H1 (cell line): ENCODE results near the gene MAFG. TPM values are rescaled to one million over a fixed set of nuclear protein-coding genes. Genes with fewer than 3 reads are reported as not detected.

Source experiments
- BCL11A ChIP-seq, 2 experiments: IDR thresholded peaks; one replicate each; pipeline ENCODE4 v1.6.1; 2011; ENCODE audit warnings: low read depth in 2 of 2, low read length in 2 of 2, mild to moderate bottlenecking in 2 of 2
- BRCA1 ChIP-seq: IDR thresholded peaks from 2 replicates; pipeline ENCODE4 v1.6.1; 2012; ENCODE audit warnings: low read depth, low read length, improper control_type of control experiment
- CHD1 ChIP-seq: IDR thresholded peaks from 2 replicates; pipeline ENCODE4 v1.6.1; 2012; ENCODE audit warnings: low read depth, low read length, improper control_type of control experiment
- CHD2 ChIP-seq: IDR thresholded peaks from 2 replicates; pipeline ENCODE4 v1.6.1; 2012; ENCODE audit warnings: low read length, improper control_type of control experiment
- CREB1 ChIP-seq: IDR thresholded peaks from 2 replicates; pipeline ENCODE4 v1.6.1; 2012; ENCODE audit warnings: inconsistent platforms
- EP300 ChIP-seq, 2 experiments: IDR thresholded peaks; 1 replicate in 1 of 2; 2 replicates in 1 of 2; pipeline ENCODE4 v1.6.1; 2011 to 2012; ENCODE audit warnings: low read depth in 2 of 2, low read length in 2 of 2, mild to moderate bottlenecking in 2 of 2, borderline replicate concordance in 1 of 2, inconsistent platforms in 1 of 2, moderate library complexity in 1 of 2
- HDAC6 ChIP-seq: IDR thresholded peaks from one replicate; pipeline ENCODE4 v1.7.1; 2012; ENCODE audit warnings: low read depth, mild to moderate bottlenecking, inconsistent platforms, low read length, moderate library complexity
- JUND ChIP-seq: IDR thresholded peaks from 2 replicates; pipeline ENCODE4 v1.6.1; 2011; ENCODE audit warnings: mild to moderate bottlenecking, improper control_type of control experiment, low read length
- MAFK ChIP-seq: IDR thresholded peaks from 2 replicates; pipeline ENCODE4 v1.6.1; 2012; ENCODE audit warnings: low read depth, mild to moderate bottlenecking, improper control_type of control experiment, low read length
- NRF1 ChIP-seq: IDR thresholded peaks from 2 replicates; pipeline ENCODE4 v1.6.1; 2011; ENCODE audit warnings: mild to moderate bottlenecking, low read depth, low read length, improper control_type of control experiment
- PHF8 ChIP-seq: fragments of 200-600 bp; sonication (generic); conservative IDR thresholded peaks from 2 replicates; pipeline ENCODE4 v1.7.1; 2012; ENCODE audit warnings: low read depth, mild to moderate bottlenecking, inconsistent platforms, low read length, moderate library complexity
- RBBP5 ChIP-seq: IDR thresholded peaks from 2 replicates; pipeline ENCODE4 v1.7.1; 2012; ENCODE audit warnings: low read depth, mild to moderate bottlenecking, inconsistent platforms, low read length, moderate library complexity, borderline replicate concordance
- RNF2 ChIP-seq: fragments of 200-900, 300-1000 bp; sonication (generic); IDR thresholded peaks from 2 replicates; pipeline ENCODE4 v1.7.1; 2016; ENCODE audit warnings: borderline replicate concordance, low read depth, mild to moderate bottlenecking, antibody characterized with exemption, low read length; ENCODE audit not compliant: poor library complexity, severe bottlenecking; ENCODE audit errors: missing control alignments
- SP2 ChIP-seq: IDR thresholded peaks from 2 replicates; pipeline ENCODE4 v1.6.1; 2012; ENCODE audit warnings: mild to moderate bottlenecking, low read length, inconsistent platforms
- SP4 ChIP-seq: IDR thresholded peaks from 2 replicates; pipeline ENCODE4 v1.6.1; 2012; ENCODE audit warnings: low read length, inconsistent platforms
- TAF1 ChIP-seq: IDR thresholded peaks from 2 replicates; pipeline ENCODE4 v1.6.1; 2011; ENCODE audit warnings: mild to moderate bottlenecking, low read depth, low read length
- TAF7 ChIP-seq: optimal IDR thresholded peaks from 2 replicates; pipeline ENCODE3; 2011; ENCODE audit warnings: low read depth, mild to moderate bottlenecking, inconsistent platforms, low read length, moderate library complexity, borderline replicate concordance
- TBP ChIP-seq: IDR thresholded peaks from 2 replicates; pipeline ENCODE4 v1.6.1; 2011; ENCODE audit warnings: low read depth, low read length, improper control_type of control experiment
- polyA plus RNA-seq, 7 experiments: library from polyadenylated mRNA; depleted of rRNA in 3 of 7; stranded (reverse) in 5 of 7; unstranded in 2 of 7; fragments of >200 nt in 5 of 7; fragments of 200-250 nt in 2 of 7; gene quantifications; 1 replicate in 5 of 7; 2 replicates in 1 of 7; 4 replicates in 1 of 7; pipeline versions ENCODE4 v1.2.1 to v1.2.3, GENCODE V29; 2011 to 2013; ENCODE audit warnings: missing spikeins in 2 of 7, mixed read lengths in 2 of 7
- total RNA-seq: library from RNA; stranded (reverse); fragmentation: NEBNext Ultra II Directional; extraction: Animal tissue kit (Norgen Biotek cat#: 25700); gene quantifications from 2 replicates; pipeline ENCODE4 v1.2.1, GENCODE V29; 2021
- TF ChIP-seq, protein P1 (sequence below): IDR thresholded peaks from 2 replicates; pipeline ENCODE4 v1.6.1; 2012; ENCODE audit warnings: low read length, inconsistent platforms

Gene MAFG
- total and polyA plus RNA-seq, 2 of the 8 experiments (the other 6 are each of a cell fraction or from before 2014, with no cell fraction given): 25.5 to 26.9 TPM

GRCh38 chr17:81917565-81918332, 9.8 kb downstream of the MAFG start, which contains the start of gene SIRT7 (continued):
- TF ChIP-seq TAF7 (peak; percentile 9), CHD2 (no peak), JUND (no peak), PHF8 (peak; percentile 43; the same call in 1 of the 2 replicates), SP4 (no peak), RBBP5 (no peak), CHD1 (no peak), HDAC6 (no peak), BCL11A (IDR thresholded peaks at IDR 0.05; ENCODE audit: low read depth in 2 of 2, low read length in 2 of 2) (no peak), NRF1 (peak; percentile 66), EP300 (IDR thresholded peaks at IDR 0.05; ENCODE audit: borderline replicate concordance in 1 of 2, low read depth in 2 of 2, low read length in 2 of 2) (no peak), RNF2 (no peak), TBP (no peak), SP2 (no peak), BRCA1 (no peak), CREB1 (no peak), MAFK (no peak), TAF1 (peak; percentile 60)
- TF ChIP-seq, protein P1, sequence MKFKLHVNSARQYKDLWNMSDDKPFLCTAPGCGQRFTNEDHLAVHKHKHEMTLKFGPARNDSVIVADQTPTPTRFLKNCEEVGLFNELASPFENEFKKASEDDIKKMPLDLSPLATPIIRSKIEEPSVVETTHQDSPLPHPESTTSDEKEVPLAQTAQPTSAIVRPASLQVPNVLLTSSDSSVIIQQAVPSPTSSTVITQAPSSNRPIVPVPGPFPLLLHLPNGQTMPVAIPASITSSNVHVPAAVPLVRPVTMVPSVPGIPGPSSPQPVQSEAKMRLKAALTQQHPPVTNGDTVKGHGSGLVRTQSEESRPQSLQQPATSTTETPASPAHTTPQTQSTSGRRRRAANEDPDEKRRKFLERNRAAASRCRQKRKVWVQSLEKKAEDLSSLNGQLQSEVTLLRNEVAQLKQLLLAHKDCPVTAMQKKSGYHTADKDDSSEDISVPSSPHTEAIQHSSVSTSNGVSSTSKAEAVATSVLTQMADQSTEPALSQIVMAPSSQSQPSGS: no peak
